K562 (cell line): ENCODE measurements around the gene STX3. TPM values are rescaled to one million over a fixed set of nuclear protein-coding genes. Genes with fewer than 3 reads are reported as not detected.

Experiments
- ATAC-seq: fragments of 200-7000 bp; cut with Tn5 transposase; 3 replicates; pipeline ENCODE4 v1.9.1; 2020; ENCODE audit warnings: moderate library complexity
- BruUV-seq: library from RNA; stranded (reverse); fragments of 400-500 nt; replicated peaks from 2 replicates; lab custom pipeline; 2021; lab: Mats Ljungman, UMichigan
- CTCF ChIA-PET: fragments of 300-600 bp; formaldehyde crosslinking; extraction: SDS; loops from one replicate; lab custom pipeline; 2021; ENCODE audit warnings: low intra/inter-chr PET ratio; lab: Yijun Ruan, JAX
- POLR2A ChIA-PET: fragments of 300-600, 350-650 bp; sonication (Branson Sonifier 250); formaldehyde crosslinking; extraction: SDS; loops from one replicate; lab custom pipeline; 2021; ENCODE audit warnings: antibody characterized with exemption, inconsistent platforms; lab: Yijun Ruan, JAX
- DNase-seq, 4 experiments: peaks; one replicate each; pipeline versions ENCODE4 v3.0.0 to v3.0.0-alpha.2; 2011 to 2018; ENCODE audit warnings: low spot score in 3 of 4, mixed read lengths in 3 of 4; ENCODE audit errors: extremely low read depth in 1 of 4
- FAIRE-seq: peaks from 2 replicates; lab custom pipeline; 2011; peaks lifted over from hg19 to GRCh38; lab: Jason Lieb, UNC
- H2AFZ ChIP-seq: 2 replicates; pipeline ENCODE4 v1.6.0; 2011; ENCODE audit warnings: low read depth, low read length, control low read depth, inconsistent platforms
- H3K27ac ChIP-seq: fragments of 200-600 bp; 3 replicates; pipeline ENCODE4 v1.8.0; 2011; ENCODE audit warnings: low read depth, mild to moderate bottlenecking, control low read depth, inconsistent platforms, low read length, moderate library complexity, mixed read lengths; ENCODE audit errors: extremely low read depth
- H3K27me3 ChIP-seq, 2 experiments: fragments of 300-600 bp in 1 of 2; 2 replicates in 1 of 2; 3 replicates in 1 of 2; pipeline versions ENCODE4 v1.6.0 to v1.8.0; 2011; ENCODE audit warnings: inconsistent platforms in 2 of 2, low read length in 2 of 2, mild to moderate bottlenecking in 1 of 2, mixed read lengths in 1 of 2, moderate library complexity in 1 of 2; ENCODE audit not compliant: control insufficient read depth in 2 of 2, insufficient read depth in 2 of 2
- H3K36me3 ChIP-seq: fragments of 300-600 bp; 3 replicates; pipeline ENCODE4 v1.8.0; 2011; ENCODE audit warnings: mild to moderate bottlenecking, low read length, inconsistent platforms; ENCODE audit not compliant: control insufficient read depth, insufficient read depth
- H3K4me1 ChIP-seq, 2 experiments: fragments of 200-600 bp in 1 of 2; replicated peaks in 1 of 2; 2 replicates in 1 of 2; 3 replicates in 1 of 2; pipeline versions ENCODE4 v1.5.1 to v1.8.0; 2011; ENCODE audit warnings: inconsistent platforms in 2 of 2, low read length in 2 of 2, mild to moderate bottlenecking in 1 of 2, mixed read lengths in 1 of 2, moderate library complexity in 1 of 2; ENCODE audit not compliant: control insufficient read depth in 2 of 2, insufficient read depth in 2 of 2
- H3K4me2 ChIP-seq: 2 replicates; pipeline ENCODE4 v1.6.1; 2011; ENCODE audit warnings: low read length, control low read depth, inconsistent platforms, mixed read lengths; ENCODE audit not compliant: insufficient read depth
- H3K4me3 ChIP-seq: fragments of 200-600 bp; sonication (generic), shearing (Covaris generic); 2 replicates; pipeline ENCODE4 v1.5.1; 2016; ENCODE audit warnings: control low read depth, inconsistent platforms
- H3K79me2 ChIP-seq: fragments of 200-600 bp; 3 replicates; pipeline ENCODE4 v1.8.0; 2011; ENCODE audit warnings: low read length, inconsistent platforms; ENCODE audit not compliant: control insufficient read depth, insufficient read depth
- H3K9ac ChIP-seq, 2 experiments: 2 replicates each; pipeline versions ENCODE4 v1.6.0 to v1.6.1; 2011; ENCODE audit warnings: low read depth in 2 of 2, low read length in 2 of 2, control low read depth in 1 of 2, inconsistent platforms in 1 of 2, mild to moderate bottlenecking in 1 of 2, mixed read lengths in 1 of 2; ENCODE audit not compliant: insufficient read depth in 1 of 2
- H3K9me1 ChIP-seq: one replicate; pipeline ENCODE4 v1.6.0; 2011; ENCODE audit warnings: inconsistent platforms, mild to moderate bottlenecking, low read length, moderate library complexity; ENCODE audit not compliant: control insufficient read depth, insufficient read depth
- H3K9me3 ChIP-seq: replicated peaks from 2 replicates; pipeline ENCODE4 v1.5.1; 2011; ENCODE audit warnings: low read depth, low read length, inconsistent platforms; ENCODE audit not compliant: control insufficient read depth, insufficient read depth
- H4K20me1 ChIP-seq: replicated peaks from 2 replicates; pipeline ENCODE4 v1.6.1; 2011; ENCODE audit warnings: low read length, inconsistent platforms, mixed read lengths; ENCODE audit not compliant: control insufficient read depth, insufficient read depth
- KLF16 ChIP-seq: IDR thresholded peaks from 2 replicates; pipeline ENCODE4 v1.6.1; 2016; ENCODE audit warnings: antibody characterized with exemption
- TAL1 ChIP-seq: fragments of 450-650 bp; IDR thresholded peaks from 2 replicates; pipeline ENCODE4 v1.6.1; 2016; ENCODE audit warnings: mild to moderate bottlenecking
- TCF3 ChIP-seq: sonication (generic); formaldehyde crosslinking; IDR thresholded peaks from 2 replicates; pipeline ENCODE4 v1.4.0; 2020; ENCODE audit warnings: mild to moderate bottlenecking, missing genetic modification reagents
- TFAM ChIP-seq: fragments of 250-450 bp; sonication (Bioruptor Pico); conservative IDR thresholded peaks from 2 replicates; pipeline ENCODE4 v1.5.0; 2021; ENCODE audit warnings: mild to moderate bottlenecking, moderate library complexity
- ZBTB11 ChIP-seq, 3 experiments: fragments of 200-800 bp in 1 of 3; fragments of 250-450 bp in 1 of 3; fragments of 450-650 bp in 1 of 3; sonication (Bioruptor Pico) in 1 of 3; sonication (Bioruptor generic) in 1 of 3; formaldehyde crosslinking in 1 of 3; IDR thresholded peaks; 2 replicates each; pipeline versions ENCODE4 v1.6.1 to v1.8.0; 2016 to 2022; ENCODE audit warnings: mild to moderate bottlenecking in 2 of 3, missing genetic modification characterization in 2 of 3, missing compliant biosample characterization in 1 of 3, moderate library complexity in 1 of 3
- WGBS: fragments of 100-300 bp; shearing (Covaris generic); methylation state at CpG from one replicate; pipeline ENCODE4 v1.1.6; 2016; ENCODE audit warnings: low coverage, mixed read lengths; ENCODE audit not compliant: insufficient coverage; ENCODE audit errors: missing lambda C conversion rate; 5-methylcytosine and 5-hydroxymethylcytosine counted together
- in situ Hi-C: fragments of 300-500 bp; cut with MboI; formaldehyde crosslinking; loops from 4 replicates; pipeline ENCODE4 v1.15.0; 2018; ENCODE audit warnings: inconsistent platforms, mixed read lengths
- intact Hi-C: fragments of 100-400 bp; cut with micrococcal nuclease; formaldehyde crosslinking; loops from 2 replicates; pipeline ENCODE4 v1.14.2; 2022
- polyA plus RNA-seq, 8 experiments: library from polyadenylated mRNA; depleted of rRNA in 4 of 8; stranded (reverse) in 5 of 8; unstranded in 3 of 8; fragments of >200 nt; fragmentation: Nextera tagmentation in 2 of 8; fragmentation: Illumina TruSeq in 1 of 8; extraction: Ambion mirVana in 2 of 8; extraction: Trizol in 1 of 8; gene quantifications; 2 replicates each; pipeline versions ENCODE4 v1.2.1 to v1.2.3, GENCODE V29; 2011 to 2014; ENCODE audit warnings: inconsistent platforms in 1 of 8, missing spikeins in 1 of 8
- total RNA-seq, 7 experiments: library from RNA; depleted of rRNA in 6 of 7; stranded (reverse); fragments of >200 nt in 6 of 7; fragmentation: Illumina TruSeq in 2 of 7; extraction: Trizol in 2 of 7; gene quantifications; 2 replicates each; pipeline versions ENCODE4 v1.2.1 to v1.2.3, GENCODE V29; 2011 to 2021; ENCODE audit warnings: low replicate concordance in 1 of 7
- TF ChIP-seq, protein P1 (sequence below): fragments of 450-650 bp; conservative IDR thresholded peaks from 2 replicates; pipeline ENCODE4 v1.6.1; 2016; ENCODE audit warnings: missing genetic modification characterization, low read depth, mild to moderate bottlenecking, control low read depth, missing compliant biosample characterization
- TF ChIP-seq, protein P2 (sequence below): sonication (generic); formaldehyde crosslinking; IDR thresholded peaks from 2 replicates; pipeline ENCODE4 v1.4.0; 2020; ENCODE audit warnings: mild to moderate bottlenecking, missing genetic modification reagents

STX3 gene
- total and polyA plus RNA-seq, 9 of the 15 experiments (the other 6 are each of a cell fraction or from before 2014, with no cell fraction given), result 12.0 to 91.6 (median 48.7) TPM

DNA sequence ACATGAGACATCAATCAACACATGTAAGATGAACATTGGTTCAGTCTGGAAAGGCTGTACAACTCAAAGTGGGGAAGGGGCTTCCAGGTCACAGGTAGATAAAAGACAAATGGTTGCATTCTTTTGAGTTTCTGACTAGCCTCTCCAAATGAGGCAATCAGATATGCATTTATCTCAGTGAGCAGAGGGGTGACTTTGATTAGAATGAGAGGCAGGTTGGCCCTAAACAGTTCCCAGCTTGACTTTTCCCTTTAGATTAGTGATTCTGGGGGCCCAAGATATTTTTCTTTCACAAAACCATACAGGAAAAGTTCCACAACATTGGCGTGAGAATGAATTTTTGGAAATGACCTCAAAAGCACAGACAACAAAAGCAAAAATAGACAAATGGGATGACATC, 61.3 kb downstream of the STX3 start (continued):
- TF ChIP-seq ZBTB11 (CRISPR knock-in tag; IDR thresholded peaks at IDR 0.05), result peak in 1 of 3 experiments; percentile 52; a peak in 1 of 6 replicates
- peak; percentile 58; the same call in 1 of the 2 replicates for TF ChIP-seq KLF16
- TF ChIP-seq TCF3 (CRISPR knock-in tag), result peak; percentile 59
- peak; percentile 80 for TF ChIP-seq TAL1

DNA sequence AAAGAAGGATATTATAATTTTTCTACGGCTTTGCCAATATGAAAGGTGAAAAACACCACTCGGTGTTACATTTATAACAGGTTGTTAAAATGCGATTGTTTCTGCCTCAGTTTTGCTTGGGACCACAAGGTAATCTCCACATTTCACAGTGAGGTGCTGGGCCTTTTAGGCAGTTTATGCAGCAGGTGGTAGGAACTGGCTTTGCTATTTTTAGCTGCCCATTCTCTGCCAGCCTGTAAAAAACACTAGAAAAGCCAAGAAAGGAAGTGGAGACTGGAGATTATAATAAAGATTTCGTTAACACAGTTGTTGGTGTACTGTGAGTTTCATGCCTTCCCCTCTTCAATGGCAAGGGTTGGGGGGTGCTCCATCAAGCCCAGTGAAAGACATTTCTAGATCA, 63.4 kb downstream of the STX3 start:
- H3K27me3 ChIP-seq, result no peaks in the 10 kb centered on the region

More for the DNA sequence above, 63.4 kb downstream of the STX3 start:
- no peaks in the 10 kb centered on the region for H4K20me1 ChIP-seq
- in situ Hi-C loops (no loop called here), intact Hi-C loops (loop anchor here (10.0 kb wide), 1 partner anchor 516 kb away; no protein-coding TSS in a partner anchor)
- no peak overlapping the region for H3K27ac ChIP-seq
- no peak overlapping the region for H2AFZ ChIP-seq
- no peak for DNase-seq
- no peaks in the 10 kb centered on the region for H3K36me3 ChIP-seq
- no peaks in the 10 kb centered on the region for H3K9me1 ChIP-seq
- H3K79me2 ChIP-seq, result no peaks in the 10 kb centered on the region
- CTCF ChIA-PET, result no interaction called here
- no TSS peak for BruUV-seq
- no peak for FAIRE-seq
- H3K9ac ChIP-seq, result no peak overlapping the region
- no peak overlapping the region for H3K4me2 ChIP-seq
- no peak for ATAC-seq
- 77% methylated on average over 4 of the region's 4 CpGs for WGBS
- POLR2A ChIA-PET, result no interaction called here
- H3K4me1 ChIP-seq, result peaks cover 0 to 24% of the 10 kb centered on the region in 2 experiments; a peak in 2 of 5 replicates
- no peaks in the 10 kb centered on the region for H3K9me3 ChIP-seq
- no peak overlapping the region for H3K4me3 ChIP-seq
- TF ChIP-seq TFAM (CRISPR knock-in tag), result no peak
- TF ChIP-seq, protein P1, sequence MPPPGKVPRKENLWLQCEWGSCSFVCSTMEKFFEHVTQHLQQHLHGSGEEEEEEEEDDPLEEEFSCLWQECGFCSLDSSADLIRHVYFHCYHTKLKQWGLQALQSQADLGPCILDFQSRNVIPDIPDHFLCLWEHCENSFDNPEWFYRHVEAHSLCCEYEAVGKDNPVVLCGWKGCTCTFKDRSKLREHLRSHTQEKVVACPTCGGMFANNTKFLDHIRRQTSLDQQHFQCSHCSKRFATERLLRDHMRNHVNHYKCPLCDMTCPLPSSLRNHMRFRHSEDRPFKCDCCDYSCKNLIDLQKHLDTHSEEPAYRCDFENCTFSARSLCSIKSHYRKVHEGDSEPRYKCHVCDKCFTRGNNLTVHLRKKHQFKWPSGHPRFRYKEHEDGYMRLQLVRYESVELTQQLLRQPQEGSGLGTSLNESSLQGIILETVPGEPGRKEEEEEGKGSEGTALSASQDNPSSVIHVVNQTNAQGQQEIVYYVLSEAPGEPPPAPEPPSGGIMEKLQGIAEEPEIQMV (tag), result no peak
- TF ChIP-seq, protein P2, sequence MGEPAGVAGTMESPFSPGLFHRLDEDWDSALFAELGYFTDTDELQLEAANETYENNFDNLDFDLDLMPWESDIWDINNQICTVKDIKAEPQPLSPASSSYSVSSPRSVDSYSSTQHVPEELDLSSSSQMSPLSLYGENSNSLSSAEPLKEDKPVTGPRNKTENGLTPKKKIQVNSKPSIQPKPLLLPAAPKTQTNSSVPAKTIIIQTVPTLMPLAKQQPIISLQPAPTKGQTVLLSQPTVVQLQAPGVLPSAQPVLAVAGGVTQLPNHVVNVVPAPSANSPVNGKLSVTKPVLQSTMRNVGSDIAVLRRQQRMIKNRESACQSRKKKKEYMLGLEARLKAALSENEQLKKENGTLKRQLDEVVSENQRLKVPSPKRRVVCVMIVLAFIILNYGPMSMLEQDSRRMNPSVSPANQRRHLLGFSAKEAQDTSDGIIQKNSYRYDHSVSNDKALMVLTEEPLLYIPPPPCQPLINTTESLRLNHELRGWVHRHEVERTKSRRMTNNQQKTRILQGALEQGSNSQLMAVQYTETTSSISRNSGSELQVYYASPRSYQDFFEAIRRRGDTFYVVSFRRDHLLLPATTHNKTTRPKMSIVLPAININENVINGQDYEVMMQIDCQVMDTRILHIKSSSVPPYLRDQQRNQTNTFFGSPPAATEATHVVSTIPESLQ (CRISPR knock-in tag), result no peak
